Endothelial cell of umbilical vein (primary cell): ENCODE data around the gene CDC26.

Experiments
- EZH2 ChIP-seq: IDR thresholded peaks from 2 replicates; pipeline ENCODE4 v1.6.1; 2012; ENCODE audit warnings: borderline replicate concordance, low read depth, mild to moderate bottlenecking, moderate library complexity, low read length, inconsistent platforms; ENCODE audit not compliant: severe bottlenecking
- FOS ChIP-seq: IDR thresholded peaks from 2 replicates; pipeline ENCODE4 v1.6.1; 2011; ENCODE audit warnings: mild to moderate bottlenecking, low read length, moderate library complexity, borderline replicate concordance; ENCODE audit not compliant: insufficient read depth
- GATA2 ChIP-seq: IDR thresholded peaks from 2 replicates; pipeline ENCODE4 v1.7.0; 2011; ENCODE audit warnings: low read depth, mild to moderate bottlenecking, moderate library complexity, mixed read lengths, low read length; ENCODE audit not compliant: insufficient read length, insufficient read depth
- JUN ChIP-seq: IDR thresholded peaks from 2 replicates; pipeline ENCODE4 v1.6.1; 2011; ENCODE audit warnings: borderline replicate concordance, low read depth; ENCODE audit not compliant: insufficient read length, insufficient read depth
- MAX ChIP-seq: IDR thresholded peaks from 2 replicates; pipeline ENCODE4 v1.6.1; 2011; ENCODE audit not compliant: insufficient read depth, insufficient read length
- MYC ChIP-seq: IDR thresholded peaks from one replicate; pipeline ENCODE4 v1.6.1; 2011; ENCODE audit warnings: mild to moderate bottlenecking, low read depth, low read length
- POLR2A ChIP-seq: IDR thresholded peaks from 2 replicates; pipeline ENCODE4 v1.6.1; 2012; ENCODE audit warnings: low read depth, mild to moderate bottlenecking, control low read depth, low read length
- POLR2AphosphoS5 ChIP-seq: IDR thresholded peaks from 2 replicates; pipeline ENCODE4 v1.6.1; 2012; ENCODE audit warnings: low read depth, mild to moderate bottlenecking, control low read depth, low read length, moderate library complexity; ENCODE audit not compliant: insufficient read depth
- TF ChIP-seq, protein P1 (sequence below), 2 donors: IDR thresholded peaks; 1 replicate in 1 of 2; 2 replicates in 1 of 2; pipeline ENCODE4 v1.5.1; 2011; ENCODE audit warnings: low read length in 2 of 2, mild to moderate bottlenecking in 2 of 2, moderate library complexity in 2 of 2, control low read depth in 1 of 2, inconsistent platforms in 1 of 2, low read depth in 1 of 2; ENCODE audit not compliant: insufficient read depth in 1 of 2; ENCODE audit errors: extremely low read depth in 1 of 2

- TF ChIP-seq, protein P1, sequence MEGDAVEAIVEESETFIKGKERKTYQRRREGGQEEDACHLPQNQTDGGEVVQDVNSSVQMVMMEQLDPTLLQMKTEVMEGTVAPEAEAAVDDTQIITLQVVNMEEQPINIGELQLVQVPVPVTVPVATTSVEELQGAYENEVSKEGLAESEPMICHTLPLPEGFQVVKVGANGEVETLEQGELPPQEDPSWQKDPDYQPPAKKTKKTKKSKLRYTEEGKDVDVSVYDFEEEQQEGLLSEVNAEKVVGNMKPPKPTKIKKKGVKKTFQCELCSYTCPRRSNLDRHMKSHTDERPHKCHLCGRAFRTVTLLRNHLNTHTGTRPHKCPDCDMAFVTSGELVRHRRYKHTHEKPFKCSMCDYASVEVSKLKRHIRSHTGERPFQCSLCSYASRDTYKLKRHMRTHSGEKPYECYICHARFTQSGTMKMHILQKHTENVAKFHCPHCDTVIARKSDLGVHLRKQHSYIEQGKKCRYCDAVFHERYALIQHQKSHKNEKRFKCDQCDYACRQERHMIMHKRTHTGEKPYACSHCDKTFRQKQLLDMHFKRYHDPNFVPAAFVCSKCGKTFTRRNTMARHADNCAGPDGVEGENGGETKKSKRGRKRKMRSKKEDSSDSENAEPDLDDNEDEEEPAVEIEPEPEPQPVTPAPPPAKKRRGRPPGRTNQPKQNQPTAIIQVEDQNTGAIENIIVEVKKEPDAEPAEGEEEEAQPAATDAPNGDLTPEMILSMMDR (IDR thresholded peaks at IDR 0.05; ENCODE audit: extremely low read depth in 1 of 2, insufficient read depth in 1 of 2, low read depth in 1 of 2, low read length in 2 of 2), result no peak
- no peak for TF ChIP-seq POLR2AphosphoS5
- no peak for TF ChIP-seq EZH2
- TF ChIP-seq MYC, result no peak
- no peak for TF ChIP-seq POLR2A
- no peak for TF ChIP-seq MAX
- TF ChIP-seq JUN, result no peak
- TF ChIP-seq FOS, result no peak
- no peak for TF ChIP-seq GATA2
These were observed 18.0 kb upstream of the CDC26 start for GRCh38 chr9:113293285-113293878.
